Neural progenitor cell (in vitro differentiated cells): ENCODE results near the gene C9orf78.

ENCODE experiments used
- EZH2 ChIP-seq: fragments of 200-600 bp; sonication (generic); IDR thresholded peaks from 2 replicates; pipeline ENCODE4 v1.6.1; 2017; ENCODE audit warnings: antibody characterized with exemption, mild to moderate bottlenecking, moderate library complexity
- EZH2phosphoT487 ChIP-seq: fragments of 200-600 bp; sonication (generic); IDR thresholded peaks from 2 replicates; pipeline ENCODE4 v1.6.1; 2017; ENCODE audit warnings: antibody characterized with exemption
- TF ChIP-seq, protein P1 (sequence below): fragments of 200-600 bp; sonication (generic); IDR thresholded peaks from 2 replicates; pipeline ENCODE4 v1.5.1; 2017; ENCODE audit warnings: antibody characterized with exemption, mild to moderate bottlenecking

- TF ChIP-seq, protein P1, sequence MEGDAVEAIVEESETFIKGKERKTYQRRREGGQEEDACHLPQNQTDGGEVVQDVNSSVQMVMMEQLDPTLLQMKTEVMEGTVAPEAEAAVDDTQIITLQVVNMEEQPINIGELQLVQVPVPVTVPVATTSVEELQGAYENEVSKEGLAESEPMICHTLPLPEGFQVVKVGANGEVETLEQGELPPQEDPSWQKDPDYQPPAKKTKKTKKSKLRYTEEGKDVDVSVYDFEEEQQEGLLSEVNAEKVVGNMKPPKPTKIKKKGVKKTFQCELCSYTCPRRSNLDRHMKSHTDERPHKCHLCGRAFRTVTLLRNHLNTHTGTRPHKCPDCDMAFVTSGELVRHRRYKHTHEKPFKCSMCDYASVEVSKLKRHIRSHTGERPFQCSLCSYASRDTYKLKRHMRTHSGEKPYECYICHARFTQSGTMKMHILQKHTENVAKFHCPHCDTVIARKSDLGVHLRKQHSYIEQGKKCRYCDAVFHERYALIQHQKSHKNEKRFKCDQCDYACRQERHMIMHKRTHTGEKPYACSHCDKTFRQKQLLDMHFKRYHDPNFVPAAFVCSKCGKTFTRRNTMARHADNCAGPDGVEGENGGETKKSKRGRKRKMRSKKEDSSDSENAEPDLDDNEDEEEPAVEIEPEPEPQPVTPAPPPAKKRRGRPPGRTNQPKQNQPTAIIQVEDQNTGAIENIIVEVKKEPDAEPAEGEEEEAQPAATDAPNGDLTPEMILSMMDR, result no peak
- no peak for TF ChIP-seq EZH2
- no peak for TF ChIP-seq EZH2phosphoT487
These were observed 23.3 kb upstream of the C9orf78 start for GRCh38 chr9:129858167-129858962.
